Karpas-422 (cell line): ENCODE results near the gene WASL. TPM values are rescaled to one million over a fixed set of nuclear protein-coding genes. Genes with fewer than 3 reads are reported as not detected.
"Not testable (repeated sequence)": the region's sequence is repeated elsewhere in the genome, so short reads cannot be mapped to it uniquely, and the experiment has no call there.

Experiments used
- DNase-seq: peaks from one replicate; pipeline ENCODE4 v3.0.0-alpha.2; 2015
- H2AFZ ChIP-seq: fragments of 200-600 bp; sonication (generic); 2 replicates; pipeline ENCODE4 v1.6.1; 2014; ENCODE audit warnings: antibody characterized with exemption, low read length, mixed read lengths
- H3K27ac ChIP-seq: fragments of 200-600 bp; sonication (generic); 2 replicates; pipeline ENCODE4 v1.5.1; 2014; ENCODE audit warnings: mild to moderate bottlenecking, low read length, moderate library complexity
- H3K27me3 ChIP-seq: fragments of 200-600 bp; sonication (generic); 2 replicates; pipeline ENCODE4 v1.6.1; 2014; ENCODE audit warnings: low read length, mixed read lengths
- H3K36me3 ChIP-seq: fragments of 200-600 bp; sonication (generic); 2 replicates; pipeline ENCODE4 v1.6.1; 2014; ENCODE audit warnings: low read length, mixed read lengths; ENCODE audit not compliant: insufficient read depth
- H3K4me1 ChIP-seq: fragments of 200-600 bp; sonication (generic); 2 replicates; pipeline ENCODE4 v1.6.1; 2014; ENCODE audit warnings: mild to moderate bottlenecking, low read length, mixed read lengths
- H3K4me2 ChIP-seq: fragments of 200-600 bp; sonication (generic); 2 replicates; pipeline ENCODE4 v1.6.1; 2014; ENCODE audit warnings: low read length, low read depth, mild to moderate bottlenecking; ENCODE audit not compliant: poor library complexity, severe bottlenecking
- H3K4me3 ChIP-seq: fragments of 200-600 bp; sonication (generic); 2 replicates; pipeline ENCODE4 v1.5.1; 2014; ENCODE audit warnings: mild to moderate bottlenecking, antibody characterized with exemption, low read length, mixed read lengths
- H3K79me2 ChIP-seq: fragments of 200-600 bp; sonication (generic); 2 replicates; pipeline ENCODE4 v1.6.1; 2014; ENCODE audit warnings: mild to moderate bottlenecking, low read length, mixed read lengths
- H3K9ac ChIP-seq: fragments of 200-600 bp; sonication (generic); 2 replicates; pipeline ENCODE4 v1.6.0; 2014; ENCODE audit warnings: low read length
- H3K9me2 ChIP-seq: fragments of 200-600 bp; sonication (generic), shearing (Covaris generic); replicated peaks from 2 replicates; pipeline ENCODE4 v1.6.0; 2014; ENCODE audit warnings: mild to moderate bottlenecking, low read length, moderate library complexity; ENCODE audit not compliant: insufficient read depth
- H3K9me3 ChIP-seq: fragments of 300-700, 200-600 bp; sonication (generic); 2 replicates; pipeline ENCODE4 v1.6.1; 2014; ENCODE audit warnings: low read length, mixed read lengths
- H4K20me1 ChIP-seq: fragments of 200-600 bp; sonication (generic); 2 replicates; pipeline ENCODE4 v1.6.1; 2014; ENCODE audit warnings: mild to moderate bottlenecking, antibody characterized with exemption, low read length, low read depth; ENCODE audit not compliant: insufficient read depth
- total RNA-seq: library from RNA; depleted of rRNA; stranded (reverse); fragments of >200 nt; shearing (Covaris generic); gene quantifications from 2 replicates; pipeline ENCODE4 v1.2.3, GENCODE V29; 2014; ENCODE audit warnings: low replicate concordance; rRNA removed

WASL gene
- 7.1 and 12.1 TPM in 2 replicates for total RNA-seq

- H4K20me1 ChIP-seq, result peaks cover 14% of the 10 kb centered on the region; the same call in 1 of the 2 replicates
- no peaks in the 10 kb centered on the region for H3K9me2 ChIP-seq
- peak; percentile 96 for DNase-seq
- peaks cover 10% of the 10 kb centered on the region for H3K36me3 ChIP-seq
- H3K4me1 ChIP-seq, result peaks cover 37% of the 10 kb centered on the region
- H3K79me2 ChIP-seq, result peaks cover 43% of the 10 kb centered on the region
- peak within 1 kb of the TSS; percentile 97 for H3K9ac ChIP-seq
- peak within 1 kb of the TSS; percentile 82 for H3K4me3 ChIP-seq
- no peaks in the 10 kb centered on the region for H3K9me3 ChIP-seq
- H2AFZ ChIP-seq, result peak within 1 kb of the TSS; percentile 98
- H3K4me2 ChIP-seq, result peak within 1 kb of the TSS; percentile 89
- peak within 1 kb of the TSS; percentile 66 for H3K27ac ChIP-seq
- H3K27me3 ChIP-seq, result no peaks in the 10 kb centered on the region
These were observed at the start of gene WASL for GRCh38 chr7:123748734-123749536. WASL (minus strand) TSS chr7:123749003; CDS start chr7:123748734, 269 bp downstream.

GRCh38 chr7:123797673-123798531 is 49.1 kb upstream of the WASL start:
- Histone ChIP-seq H3K9me3 (no peaks in the 10 kb centered on the region), H3K4me1 (no peaks in the 10 kb centered on the region), H3K27ac (no peak overlapping the region), H3K36me3 (no peaks in the 10 kb centered on the region), H3K9ac (no peak overlapping the region), H3K4me3 (no peak overlapping the region), H2AFZ (no peak overlapping the region), H3K79me2 (no peaks in the 10 kb centered on the region), H3K27me3 (no peaks in the 10 kb centered on the region), H3K9me2 (no peaks in the 10 kb centered on the region), H4K20me1 (no peaks in the 10 kb centered on the region), H3K4me2 (no peak overlapping the region)
- DNase-seq, result peak; percentile 63

GRCh38 chr7:123796568-123796967 is 47.8 kb upstream of the WASL start:
- H3K27ac ChIP-seq, result no peak overlapping the region
- no peaks in the 10 kb centered on the region for H3K27me3 ChIP-seq
- H3K4me3 ChIP-seq, result no peak overlapping the region
- no peak for DNase-seq
- no peaks in the 10 kb centered on the region for H3K9me2 ChIP-seq
- H3K9me3 ChIP-seq, result no peaks in the 10 kb centered on the region
- no peaks in the 10 kb centered on the region for H3K4me1 ChIP-seq
- H2AFZ ChIP-seq, result no peak overlapping the region
- H3K36me3 ChIP-seq, result no peaks in the 10 kb centered on the region
- no peaks in the 10 kb centered on the region for H3K79me2 ChIP-seq
- no peak overlapping the region for H3K4me2 ChIP-seq
- H3K9ac ChIP-seq, result no peak overlapping the region
- H4K20me1 ChIP-seq, result no peaks in the 10 kb centered on the region

GRCh38 chr7:123795917-123796316 is 47.1 kb upstream of the WASL start:
- Histone ChIP-seq H3K4me2 (no peak overlapping the region), H3K27ac (no peak overlapping the region), H3K79me2 (no peaks in the 10 kb centered on the region), H3K4me3 (no peak overlapping the region), H3K36me3 (no peaks in the 10 kb centered on the region), H3K27me3 (no peaks in the 10 kb centered on the region), H2AFZ (no peak overlapping the region), H4K20me1 (no peaks in the 10 kb centered on the region), H3K9me3 (no peaks in the 10 kb centered on the region), H3K4me1 (no peaks in the 10 kb centered on the region), H3K9ac (no peak overlapping the region), H3K9me2 (no peaks in the 10 kb centered on the region)
- no peak for DNase-seq

GRCh38 chr7:123795116-123795515 is 46.3 kb upstream of the WASL start:
- H3K27me3 ChIP-seq, H4K20me1 ChIP-seq, H3K79me2 ChIP-seq, H3K27ac ChIP-seq, H3K4me1 ChIP-seq, H3K9ac ChIP-seq, DNase-seq, H2AFZ ChIP-seq, H3K9me3 ChIP-seq, H3K4me3 ChIP-seq, H3K9me2 ChIP-seq, H3K36me3 ChIP-seq, H3K4me2 ChIP-seq: not testable (repeated sequence)

GRCh38 chr7:123792547-123792946 is 43.7 kb upstream of the WASL start:
- H3K4me1 ChIP-seq, result no peaks in the 10 kb centered on the region
- H3K27ac ChIP-seq, result no peak overlapping the region
- no peaks in the 10 kb centered on the region for H3K9me2 ChIP-seq
- no peaks in the 10 kb centered on the region for H3K79me2 ChIP-seq
- no peaks in the 10 kb centered on the region for H3K36me3 ChIP-seq
- no peak for DNase-seq
- H2AFZ ChIP-seq, result no peak overlapping the region
- H3K4me3 ChIP-seq, result no peak overlapping the region
- H3K27me3 ChIP-seq, result no peaks in the 10 kb centered on the region
- no peaks in the 10 kb centered on the region for H3K9me3 ChIP-seq
- no peak overlapping the region for H3K4me2 ChIP-seq
- no peaks in the 10 kb centered on the region for H4K20me1 ChIP-seq
- no peak overlapping the region for H3K9ac ChIP-seq

GRCh38 chr7:123791001-123791400 is 42.2 kb upstream of the WASL start:
- Histone ChIP-seq H3K9me2 (no peaks in the 10 kb centered on the region), H3K36me3 (no peaks in the 10 kb centered on the region), H3K79me2 (no peaks in the 10 kb centered on the region), H3K4me1 (no peaks in the 10 kb centered on the region), H2AFZ (no peak overlapping the region), H4K20me1 (no peaks in the 10 kb centered on the region), H3K9me3 (no peaks in the 10 kb centered on the region), H3K4me3 (no peak overlapping the region), H3K4me2 (no peak overlapping the region), H3K27ac (no peak overlapping the region), H3K27me3 (no peaks in the 10 kb centered on the region), H3K9ac (no peak overlapping the region)
- no peak for DNase-seq

- no peaks in the 10 kb centered on the region for H3K27me3 ChIP-seq
- no peaks in the 10 kb centered on the region for H4K20me1 ChIP-seq
- no peaks in the 10 kb centered on the region for H3K79me2 ChIP-seq
- no peaks in the 10 kb centered on the region for H3K4me1 ChIP-seq
- no peak overlapping the region for H3K27ac ChIP-seq
- no peak for DNase-seq
- no peaks in the 10 kb centered on the region for H3K9me3 ChIP-seq
- H3K9ac ChIP-seq, result no peak overlapping the region
- no peak overlapping the region for H3K4me2 ChIP-seq
- H3K4me3 ChIP-seq, result no peak overlapping the region
- no peaks in the 10 kb centered on the region for H3K36me3 ChIP-seq
- H3K9me2 ChIP-seq, result no peaks in the 10 kb centered on the region
- no peak overlapping the region for H2AFZ ChIP-seq
These were observed 41.0 kb upstream of the WASL start for GRCh38 chr7:123789817-123790216.
